ENCODE results near the gene GJB1.

Gene GJB1

GRCh38 chrX:71191248-71191647 is 31.8 kb upstream of the GJB1 start:
- no peaks in the 10 kb centered on the region for H3K27me3 Mint-ChIP-seq
- H3K27ac Mint-ChIP-seq = peak overlapping the region; percentile 15 to 46
- H3K36me3 Mint-ChIP-seq (ENCODE audit: insufficient read depth) = peaks cover 16% of the 10 kb centered on the region
- peaks cover 10 to 19% of the 10 kb centered on the region in 2 donors for H3K4me1 Mint-ChIP-seq (ENCODE audit: low read depth in 2 of 2)
- no peaks in the 10 kb centered on the region for H3K9me3 Mint-ChIP-seq
- ATAC-seq (replicated peaks) = no peak
- no peak overlapping the region for H3K4me3 Mint-ChIP-seq
- DNase-seq = no peak

DNA sequence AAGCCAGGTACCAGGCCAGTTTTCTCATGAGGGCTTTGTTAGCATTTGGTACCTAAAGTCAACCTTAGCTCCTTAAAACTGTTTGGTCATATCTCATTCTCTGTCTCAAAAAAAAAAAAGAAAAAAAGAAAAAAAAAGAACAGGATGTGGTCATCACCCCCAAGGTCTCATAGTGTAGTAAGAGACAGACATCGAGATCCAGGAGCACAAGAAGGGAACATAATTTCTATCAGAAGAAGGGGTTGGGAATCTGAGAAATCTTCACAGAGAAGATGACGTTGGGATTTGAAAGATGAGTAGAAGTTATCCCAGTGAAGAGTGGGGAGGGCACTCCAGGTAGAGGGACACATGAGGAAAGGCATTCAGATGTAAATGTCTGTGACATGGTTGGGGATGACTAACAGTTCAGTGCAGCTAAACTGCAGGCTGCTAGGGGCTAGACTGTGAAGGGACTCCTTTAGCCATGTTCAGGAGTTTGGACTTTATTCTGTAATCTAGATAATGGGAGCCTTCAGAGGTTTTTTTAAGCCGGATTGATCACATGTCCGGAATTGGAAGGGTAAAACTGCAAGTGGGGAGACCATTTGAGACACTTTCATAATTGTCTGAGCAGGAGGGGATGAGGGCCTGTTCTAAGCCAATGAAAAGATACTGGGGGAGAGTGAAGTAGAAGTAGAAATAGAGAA is 26.9 kb upstream of the GJB1 start:
- Mint-ChIP-seq H3K36me3 (ENCODE audit: insufficient read depth) (peaks cover 12% of the 10 kb centered on the region), H3K4me1 (ENCODE audit: low read depth in 2 of 2) (peaks cover 19 to 22% of the 10 kb centered on the region in 2 donors), H3K4me3 (peak overlapping the region; percentile 78 to 82), H3K27me3 (no peaks in the 10 kb centered on the region), H3K27ac (peak overlapping the region; percentile 85 to 87), H3K9me3 (no peaks in the 10 kb centered on the region)
- DNase-seq (peak in 1 of 3 experiments; percentile 1), ATAC-seq (replicated peaks) (peak; percentile 84)

DNA sequence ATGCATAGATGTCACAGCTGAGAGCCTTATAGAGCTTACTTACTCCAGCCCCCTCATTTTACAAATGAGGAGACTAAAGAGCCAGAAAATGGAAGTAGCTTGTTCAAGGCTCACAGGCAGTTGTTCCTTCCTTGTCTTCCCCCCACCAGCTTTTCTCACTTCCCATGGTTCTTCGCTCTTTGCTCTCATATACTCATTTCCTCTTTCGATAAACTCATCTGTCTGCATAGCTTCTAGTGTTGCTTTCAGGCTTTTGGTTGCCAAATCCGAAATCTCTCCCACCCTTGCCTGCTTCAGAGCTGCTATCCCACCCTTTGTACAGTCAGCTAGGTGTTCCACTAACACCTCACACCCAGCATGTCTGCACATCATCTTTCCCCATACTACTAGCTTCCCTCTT is 25.0 kb upstream of the GJB1 start:
- peak overlapping the region; percentile 85 to 87 for H3K27ac Mint-ChIP-seq
- ATAC-seq (replicated peaks) (peak; percentile 31), DNase-seq (no peak)

DNA sequence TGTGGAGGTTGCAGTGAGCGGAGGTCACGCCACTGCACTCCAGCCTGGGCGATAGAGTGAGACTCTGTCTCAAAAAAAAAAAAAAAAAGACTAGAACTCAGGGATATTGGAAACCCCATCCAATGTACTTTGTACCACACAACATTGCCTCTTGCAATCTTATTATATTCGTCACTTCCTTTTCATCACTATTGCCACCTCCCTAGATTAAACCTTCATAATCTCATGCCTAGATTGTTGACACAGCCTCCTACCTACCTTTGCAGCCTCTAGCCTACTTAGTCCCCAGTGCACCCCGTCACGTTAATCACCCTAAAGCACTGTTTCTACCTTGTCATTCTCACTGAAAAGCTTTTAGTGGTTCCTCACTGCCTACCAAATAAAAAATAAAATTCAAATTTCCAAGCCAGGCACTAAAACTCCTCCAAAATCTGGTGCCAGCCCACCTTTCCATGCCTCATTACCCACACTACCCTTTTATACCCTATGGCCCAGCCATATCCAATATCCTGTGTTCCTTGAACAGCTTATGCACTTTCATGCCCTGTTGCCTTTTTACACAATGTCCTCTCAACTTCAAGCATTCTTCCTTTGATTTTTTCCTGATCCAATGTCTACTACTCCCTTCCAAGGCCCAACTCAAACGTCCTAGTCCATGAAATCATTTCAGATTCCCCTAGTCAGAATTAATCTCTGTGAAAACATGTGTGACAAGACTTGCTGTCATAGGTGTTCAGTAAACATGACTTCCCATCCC is 23.6 kb upstream of the GJB1 start:
- no peaks in the 10 kb centered on the region for H3K9me3 Mint-ChIP-seq
- H3K4me3 Mint-ChIP-seq = peak overlapping the region in 1 of 2 donors; percentile 40
- H3K27ac Mint-ChIP-seq = peak overlapping the region in 1 of 2 donors; percentile 57
- no peak for DNase-seq
- ATAC-seq (replicated peaks) = no peak
- H3K27me3 Mint-ChIP-seq = no peaks in the 10 kb centered on the region
- H3K36me3 Mint-ChIP-seq (ENCODE audit: insufficient read depth) = peaks cover 9% of the 10 kb centered on the region
- peaks cover 14 to 17% of the 10 kb centered on the region in 2 donors for H3K4me1 Mint-ChIP-seq (ENCODE audit: low read depth in 2 of 2)

More for the DNA sequence above, 25.0 kb upstream of the GJB1 start:
- no peaks in the 10 kb centered on the region for H3K9me3 Mint-ChIP-seq
- H3K4me1 Mint-ChIP-seq (ENCODE audit: low read depth in 2 of 2) = peaks cover 14 to 17% of the 10 kb centered on the region in 2 donors
- peaks cover 12% of the 10 kb centered on the region for H3K36me3 Mint-ChIP-seq (ENCODE audit: insufficient read depth)
- H3K27me3 Mint-ChIP-seq = no peaks in the 10 kb centered on the region
- H3K4me3 Mint-ChIP-seq = peak overlapping the region; percentile 78 to 82

GRCh38 chrX:71210816-71211215 is 12.2 kb upstream of the GJB1 start:
- no peak for DNase-seq

GRCh38 chrX:71212536-71212935 is 10.5 kb upstream of the GJB1 start:
- H3K27me3 Mint-ChIP-seq = peaks cover 5 to 24% of the 10 kb centered on the region in 2 donors
- DNase-seq (no peak), ATAC-seq (replicated peaks) (no peak)
- no peaks in the 10 kb centered on the region for H3K36me3 Mint-ChIP-seq (ENCODE audit: insufficient read depth)
- no peak overlapping the region for H3K4me3 Mint-ChIP-seq
- no peaks in the 10 kb centered on the region for H3K9me3 Mint-ChIP-seq
- H3K4me1 Mint-ChIP-seq (ENCODE audit: low read depth in 2 of 2) = no peaks in the 10 kb centered on the region
- H3K27ac Mint-ChIP-seq = no peak overlapping the region

More at GRCh38 chrX:71210816-71211215, 12.2 kb upstream of the GJB1 start:
- H3K4me1 Mint-ChIP-seq (ENCODE audit: low read depth in 2 of 2) = no peaks in the 10 kb centered on the region
- no peaks in the 10 kb centered on the region for H3K9me3 Mint-ChIP-seq
- no peak overlapping the region for H3K4me3 Mint-ChIP-seq
- ATAC-seq (replicated peaks) = no peak
- no peaks in the 10 kb centered on the region for H3K36me3 Mint-ChIP-seq (ENCODE audit: insufficient read depth)
- peaks cover 5 to 24% of the 10 kb centered on the region in 2 donors for H3K27me3 Mint-ChIP-seq
- H3K27ac Mint-ChIP-seq = no peak overlapping the region

GRCh38 chrX:71214152-71214551 is 8.9 kb upstream of the GJB1 start:
- ATAC-seq (replicated peaks) = no peak
- Mint-ChIP-seq H3K4me3 (no peak overlapping the region), H3K9me3 (no peaks in the 10 kb centered on the region), H3K4me1 (ENCODE audit: low read depth in 2 of 2) (no peaks in the 10 kb centered on the region), H3K27me3 (peaks cover 5 to 24% of the 10 kb centered on the region in 2 donors), H3K27ac (no peak overlapping the region), H3K36me3 (ENCODE audit: insufficient read depth) (no peaks in the 10 kb centered on the region)
- DNase-seq = no peak

GRCh38 chrX:71214604-71215337 is 8.3 kb upstream of the GJB1 start:
- H3K36me3 Mint-ChIP-seq (ENCODE audit: insufficient read depth) = no peaks in the 10 kb centered on the region
- ATAC-seq (replicated peaks) (no peak), DNase-seq (no peak)
- H3K9me3 Mint-ChIP-seq = no peaks in the 10 kb centered on the region
- no peaks in the 10 kb centered on the region for H3K4me1 Mint-ChIP-seq (ENCODE audit: low read depth in 2 of 2)
- peaks cover 5 to 24% of the 10 kb centered on the region in 2 donors for H3K27me3 Mint-ChIP-seq
- H3K27ac Mint-ChIP-seq = no peak overlapping the region
- H3K4me3 Mint-ChIP-seq = no peak overlapping the region

DNA sequence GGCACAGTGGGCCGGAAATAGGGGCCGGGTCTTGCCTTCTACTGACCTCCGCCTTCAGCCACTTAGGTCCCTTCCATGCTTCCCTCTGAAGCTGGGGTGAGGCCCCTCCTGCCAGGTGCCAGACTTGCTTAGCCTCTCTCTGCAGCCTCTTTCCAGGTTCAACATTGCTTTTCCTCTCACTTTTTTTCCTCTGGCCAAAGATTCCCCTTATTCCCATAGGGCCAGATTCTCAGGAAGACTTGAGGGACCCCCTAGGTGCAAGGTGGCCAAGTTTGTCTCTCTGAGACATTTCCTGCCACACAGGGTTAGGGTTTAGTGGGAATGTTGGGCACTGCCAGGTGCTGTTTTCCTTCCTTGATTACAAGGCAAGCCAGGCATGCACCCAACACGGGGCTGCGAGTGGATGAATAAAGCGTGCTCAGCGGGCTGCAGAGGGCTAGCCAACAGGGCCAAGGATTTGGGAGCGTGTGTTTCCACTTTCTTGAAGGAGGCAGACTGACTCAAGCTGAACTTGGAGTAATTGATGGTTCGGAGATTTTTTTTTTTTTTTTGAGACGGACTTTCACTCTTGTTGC is 7.6 kb upstream of the GJB1 start:
- ATAC-seq (replicated peaks) (no peak), DNase-seq (no peak)
- peaks cover 5 to 24% of the 10 kb centered on the region in 2 donors for H3K27me3 Mint-ChIP-seq
- H3K9me3 Mint-ChIP-seq = no peaks in the 10 kb centered on the region
- no peak overlapping the region for H3K4me3 Mint-ChIP-seq
- H3K36me3 Mint-ChIP-seq (ENCODE audit: insufficient read depth) = no peaks in the 10 kb centered on the region
- H3K27ac Mint-ChIP-seq = no peak overlapping the region
- no peaks in the 10 kb centered on the region for H3K4me1 Mint-ChIP-seq (ENCODE audit: low read depth in 2 of 2)

DNA sequence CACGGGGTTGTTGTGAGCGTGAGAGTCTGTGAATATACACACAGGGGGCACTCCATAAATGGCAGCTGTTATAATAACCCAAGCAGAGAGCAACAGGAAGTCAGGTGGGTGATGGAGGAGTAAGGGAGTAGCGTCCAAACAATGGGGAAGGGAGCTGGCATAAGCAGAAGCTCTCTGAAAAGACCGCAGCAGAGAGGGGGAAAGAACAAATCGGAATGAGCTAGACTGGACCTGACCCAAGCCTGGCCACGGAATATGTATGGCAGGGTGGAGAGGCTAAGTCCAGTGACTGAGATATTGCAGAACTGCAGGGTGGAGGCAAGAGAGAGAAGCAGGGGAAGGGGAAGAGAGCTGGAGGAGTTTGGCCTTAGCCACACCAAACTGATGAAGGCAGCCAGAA is 6.5 kb upstream of the GJB1 start:
- ATAC-seq (replicated peaks) = no peak
- peaks cover 5 to 24% of the 10 kb centered on the region in 2 donors for H3K27me3 Mint-ChIP-seq
- no peaks in the 10 kb centered on the region for H3K4me1 Mint-ChIP-seq (ENCODE audit: low read depth in 2 of 2)
- DNase-seq = no peak
- H3K27ac Mint-ChIP-seq = no peak overlapping the region
- H3K9me3 Mint-ChIP-seq = no peaks in the 10 kb centered on the region
- H3K4me3 Mint-ChIP-seq = no peak overlapping the region
- no peaks in the 10 kb centered on the region for H3K36me3 Mint-ChIP-seq (ENCODE audit: insufficient read depth)

DNA sequence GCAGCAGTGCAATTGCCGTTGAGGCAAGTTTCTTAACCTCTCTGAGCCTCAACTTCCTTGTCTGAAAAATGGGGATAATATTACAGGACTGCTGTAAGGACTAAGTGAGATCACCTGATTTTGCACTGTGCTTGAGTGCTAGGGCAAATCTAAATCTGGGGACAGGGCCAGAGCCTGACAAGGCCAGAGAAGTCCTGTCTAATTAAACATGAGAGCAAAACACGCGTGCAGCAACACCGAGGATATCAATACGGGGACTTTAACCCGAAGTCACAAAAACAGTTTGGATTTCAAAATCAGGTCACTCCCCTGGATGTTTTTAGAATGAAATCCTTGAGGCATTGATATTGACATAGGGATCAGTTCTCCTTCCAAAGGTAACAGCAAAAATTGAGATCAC is 5.7 kb upstream of the GJB1 start:
- DNase-seq = no peak
- H3K9me3 Mint-ChIP-seq = no peaks in the 10 kb centered on the region
- H3K4me3 Mint-ChIP-seq = no peak overlapping the region
- H3K36me3 Mint-ChIP-seq (ENCODE audit: insufficient read depth) = no peaks in the 10 kb centered on the region
- no peak for ATAC-seq (replicated peaks)
- peaks cover 5 to 23% of the 10 kb centered on the region in 2 donors for H3K27me3 Mint-ChIP-seq
- no peak overlapping the region for H3K27ac Mint-ChIP-seq
- no peaks in the 10 kb centered on the region for H3K4me1 Mint-ChIP-seq (ENCODE audit: low read depth in 2 of 2)

DNA sequence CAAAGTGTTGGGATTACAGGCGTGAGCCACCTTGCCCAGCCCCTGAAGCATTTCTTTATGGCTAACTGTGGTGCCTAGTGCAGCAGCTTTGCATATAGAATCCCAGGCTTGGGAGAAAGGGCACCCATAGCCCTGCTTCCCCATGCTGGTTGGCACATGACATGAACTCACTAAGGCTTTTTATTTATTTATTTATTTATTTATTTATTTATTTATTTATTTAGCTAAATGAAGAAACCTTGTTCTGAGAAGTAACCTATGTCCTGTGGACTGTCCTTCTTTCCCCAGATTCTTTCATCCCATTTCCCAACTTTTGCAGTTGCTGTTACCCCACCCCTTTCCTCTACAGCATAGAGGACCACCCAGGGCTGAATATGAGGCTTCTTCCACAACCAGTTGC is 1.9 kb upstream of the GJB1 start:
- Mint-ChIP-seq H3K27me3 (no peaks in the 10 kb centered on the region), H3K36me3 (ENCODE audit: insufficient read depth) (no peaks in the 10 kb centered on the region), H3K4me3 (no peak overlapping the region), H3K27ac (no peak overlapping the region), H3K4me1 (ENCODE audit: low read depth in 2 of 2) (no peaks in the 10 kb centered on the region), H3K9me3 (no peaks in the 10 kb centered on the region)
- no peak for DNase-seq
- no peak for ATAC-seq (replicated peaks)

GRCh38 chrX:71224098-71224708 is 1.2 kb downstream of the GJB1 start:
- H3K4me1 Mint-ChIP-seq (ENCODE audit: low read depth in 2 of 2) = no peaks in the 10 kb centered on the region
- no peaks in the 10 kb centered on the region for H3K36me3 Mint-ChIP-seq (ENCODE audit: insufficient read depth)
- no peaks in the 10 kb centered on the region for H3K9me3 Mint-ChIP-seq
- DNase-seq = no peak
- no peak for ATAC-seq (replicated peaks)
- no peak overlapping the region for H3K4me3 Mint-ChIP-seq
- H3K27ac Mint-ChIP-seq = no peak overlapping the region
- no peaks in the 10 kb centered on the region for H3K27me3 Mint-ChIP-seq

Measured in effector memory CD8-positive, alpha-beta T cell (primary cell).